Measurements from ENCODE around the gene NUDT1.

- TF ChIP-seq RAD21 (IDR thresholded peaks at IDR 0.05; ENCODE audit: low read depth) (no peak), CTCF (IDR thresholded peaks at IDR 0.05 in 2 of 3, conservative IDR thresholded peaks at IDR 0.05 in 1 of 3; ENCODE audit: borderline replicate concordance in 1 of 3, insufficient read depth in 1 of 3, low read depth in 2 of 3, low read length in 2 of 3) (no peak), POLR2AphosphoS5 (IDR thresholded peaks at IDR 0.05; ENCODE audit: low read depth, low read length) (no peak), CBX3 (IDR thresholded peaks at IDR 0.05; ENCODE audit: low read depth) (no peak), POLR2A (IDR thresholded peaks at IDR 0.05; ENCODE audit: borderline replicate concordance, extremely low read depth, insufficient read depth, insufficient read length) (no peak), EZH2phosphoT487 (IDR thresholded peaks at IDR 0.05; ENCODE audit: borderline replicate concordance) (no peak), ATF3 (IDR thresholded peaks at IDR 0.05) (no peak), SP1 (IDR thresholded peaks at IDR 0.05; ENCODE audit: low read depth) (no peak), YY1 (IDR thresholded peaks at IDR 0.05; ENCODE audit: extremely low read depth, insufficient replicate concordance, low read depth, low read length) (no peak)
These were observed 29.1 kb upstream of the NUDT1 start for GRCh38 chr7:2212906-2213305.
